CD4-positive, alpha-beta T cell (primary cell): ENCODE measurements around the gene UPB1. TPM values are rescaled to one million over a fixed set of nuclear protein-coding genes. Genes with fewer than 3 reads are reported as not detected.

Experiments
- ATAC-seq: fragments of 200-7000 bp; cut with Tn5 transposase; one replicate; pipeline ENCODE4 v1.10.0; 2022; ENCODE audit warnings: mild to moderate bottlenecking; ENCODE audit not compliant: poor library complexity
- CTCF ChIA-PET: fragments of 350-600 bp; sonication (Branson Sonifier 250); formaldehyde crosslinking; loops from one replicate; lab custom pipeline; 2021; ENCODE audit warnings: antibody characterized with exemption, inconsistent platforms; lab: Charles Lee
- POLR2A ChIA-PET: fragments of 350-600 bp; sonication (Branson Sonifier 250); formaldehyde crosslinking; loops from one replicate; lab custom pipeline; 2021; ENCODE audit warnings: antibody characterized with exemption, inconsistent platforms; lab: Charles Lee
- DNase-seq, 14 experiments: peaks; one replicate each; pipeline ENCODE4 v3.0.0-alpha.2; 2013 to 2020; ENCODE audit warnings: mixed read lengths in 2 of 14
- H3K27ac ChIP-seq, 2 donors: one replicate each; pipeline versions ENCODE4 v1.5.1 to v1.7.0; 2013; ENCODE audit warnings: low read length in 2 of 2, low read depth in 1 of 2, mild to moderate bottlenecking in 1 of 2
- H3K27me3 ChIP-seq, 2 experiments: 1 replicate in 1 of 2; 2 replicates in 1 of 2; pipeline versions ENCODE4 v1.6.1 to v1.7.0; 2013; ENCODE audit warnings: low read length in 2 of 2, control low read depth in 1 of 2, mild to moderate bottlenecking in 1 of 2, moderate library complexity in 1 of 2; ENCODE audit not compliant: insufficient read depth in 2 of 2, control insufficient read depth in 1 of 2
- H3K36me3 ChIP-seq: one replicate; pipeline ENCODE4 v1.6.1; 2013; ENCODE audit warnings: low read length, control low read depth; ENCODE audit not compliant: insufficient read depth
- H3K4me1 ChIP-seq: one replicate; pipeline ENCODE4 v1.6.1; 2013; ENCODE audit warnings: low read length, control low read depth; ENCODE audit not compliant: insufficient read depth
- H3K4me3 ChIP-seq: one replicate; pipeline ENCODE4 v1.5.1; 2013; ENCODE audit warnings: mild to moderate bottlenecking, low read length, moderate library complexity
- H3K9me3 ChIP-seq, 2 experiments: 1 replicate in 1 of 2; 2 replicates in 1 of 2; pipeline versions ENCODE4 v1.6.1 to v1.7.0; 2013; ENCODE audit warnings: low read length in 2 of 2, mild to moderate bottlenecking in 2 of 2, control low read depth in 1 of 2, moderate library complexity in 1 of 2; ENCODE audit not compliant: control insufficient read depth in 1 of 2, insufficient read depth in 1 of 2
- H3K27ac Mint-ChIP-seq: one replicate; pipeline ENCODE4 v1.8.0; 2020; ENCODE audit warnings: mixed read lengths
- H3K27me3 Mint-ChIP-seq: one replicate; pipeline ENCODE4 v1.8.0; 2021; ENCODE audit warnings: mixed read lengths
- H3K36me3 Mint-ChIP-seq: one replicate; pipeline ENCODE4 v1.8.0; 2021; ENCODE audit warnings: low read depth, mixed read lengths
- H3K4me1 Mint-ChIP-seq: one replicate; pipeline ENCODE4 v1.8.0; 2021; ENCODE audit warnings: low read depth, mixed read lengths
- H3K4me3 Mint-ChIP-seq: one replicate; pipeline ENCODE4 v1.8.0; 2020; ENCODE audit warnings: mild to moderate bottlenecking, mixed read lengths
- H3K9me3 Mint-ChIP-seq: one replicate; pipeline ENCODE4 v1.8.0; 2020; ENCODE audit warnings: mixed read lengths
- CTCF ChIP-seq: fragments of 200-600 bp; IDR thresholded peaks from one replicate; pipeline ENCODE4 v1.8.0; 2022; ENCODE audit warnings: antibody characterized with exemption, mild to moderate bottlenecking
- intact Hi-C, 2 experiments: fragments of 100-400 bp; cut with DNase I in 1 of 2; cut with micrococcal nuclease in 1 of 2; formaldehyde crosslinking; loops; one replicate each; pipeline versions ENCODE4 v1.15.1 to v1.9.0; 2023 to 2025; cut with DNase I, micrococcal nuclease
- total RNA-seq, 174 experiments: library from RNA in 2 of 174; stranded (reverse) in 2 of 174; gene quantifications; one replicate each; pipeline ENCODE4 v1.2.3 and lab custom pipeline; 2021 to 2026

The UPB1 gene
- total RNA-seq, 2 experiments from 2014 or later: 2.7 to 3.7 TPM

GRCh38 chr22:24467340-24467739 lies 27.8 kb upstream of the UPB1 start:
- Mint-ChIP-seq H3K9me3 (no peaks in the 10 kb centered on the region), H3K4me1 (no peaks in the 10 kb centered on the region), H3K4me3 (no peak overlapping the region), H3K27me3 (no peaks in the 10 kb centered on the region), H3K36me3 (no peaks in the 10 kb centered on the region), H3K27ac (no peak overlapping the region)
- Histone ChIP-seq H3K27ac (no peak overlapping the region), H3K4me1 (no peaks in the 10 kb centered on the region), H3K36me3 (no peaks in the 10 kb centered on the region), H3K27me3 (no peaks in the 10 kb centered on the region), H3K9me3 (no peaks in the 10 kb centered on the region), H3K4me3 (no peak overlapping the region)
- TF ChIP-seq CTCF: no peak
- ChIA-PET CTCF (interaction anchor here (1.4 kb wide), 1 partner anchor 9 kb away, joined by 3 read pairs; no protein-coding TSS in a partner anchor), POLR2A (interaction anchor here (0.7 kb wide), 1 partner anchor 712 kb away, joined by 3 read pairs; no protein-coding TSS in a partner anchor)
- intact Hi-C loops: loop anchor here in 1 of 2 experiments (5.0 kb wide), 1 partner anchor 40 kb away; the partner anchor contains the start of gene ADORA2A
- DNase-seq (no peak), ATAC-seq (no peak)

- Mint-ChIP-seq H3K27me3 (no peaks in the 10 kb centered on the region), H3K27ac (no peak overlapping the region), H3K36me3 (no peaks in the 10 kb centered on the region), H3K4me1 (no peaks in the 10 kb centered on the region), H3K9me3 (no peaks in the 10 kb centered on the region), H3K4me3 (no peak overlapping the region)
- no peak for TF ChIP-seq CTCF
- H3K27me3 ChIP-seq: no peaks in the 10 kb centered on the region
- DNase-seq: no peak
- no peaks in the 10 kb centered on the region for H3K9me3 ChIP-seq
- no peaks in the 10 kb centered on the region for H3K36me3 ChIP-seq
- intact Hi-C loops: no loop called here
- H3K27ac ChIP-seq: no peak overlapping the region
- ChIA-PET CTCF (no interaction called here), POLR2A (interaction anchor here (1.1 kb wide), 1 partner anchor 15 kb away, joined by 4 read pairs; no protein-coding TSS in a partner anchor)
- ATAC-seq: no peak
- H3K4me3 ChIP-seq: no peak overlapping the region
- no peaks in the 10 kb centered on the region for H3K4me1 ChIP-seq
These were observed 23.6 kb upstream of the UPB1 start for GRCh38 chr22:24471570-24471969.

- intact Hi-C loops: no loop called here
- TF ChIP-seq CTCF: no peak
- Mint-ChIP-seq H3K27me3 (no peaks in the 10 kb centered on the region), H3K4me3 (no peak overlapping the region), H3K27ac (no peak overlapping the region), H3K9me3 (peaks cover 2% of the 10 kb centered on the region), H3K36me3 (no peaks in the 10 kb centered on the region), H3K4me1 (no peaks in the 10 kb centered on the region)
- Histone ChIP-seq H3K9me3 (no peaks in the 10 kb centered on the region), H3K4me3 (no peak overlapping the region), H3K4me1 (no peaks in the 10 kb centered on the region), H3K27ac (no peak overlapping the region), H3K36me3 (no peaks in the 10 kb centered on the region), H3K27me3 (no peaks in the 10 kb centered on the region)
- no peak for DNase-seq
- ChIA-PET CTCF (no interaction called here), POLR2A (no interaction called here)
- no peak for ATAC-seq
These were observed 21.8 kb upstream of the UPB1 start for GRCh38 chr22:24473284-24473683.
